Measurements from ENCODE around the gene LMBRD1. TPM values are rescaled to one million over a fixed set of nuclear protein-coding genes. Genes with fewer than 3 reads are reported as not detected.

LMBRD1 gene
- polyA plus RNA-seq, 2 of the 4 experiments (the other 2 are of a cell fraction) = 14.1 to 23.8 TPM

- FAIRE-seq (no peak), DNase-seq (ENCODE audit: low read depth in 1 of 2, low spot score in 1 of 2) (no peak), ATAC-seq (no peak)
- H3K27ac ChIP-seq = no peak overlapping the region
- POLR2A ChIA-PET = no interaction called here
- no peaks in the 10 kb centered on the region for H3K4me1 ChIP-seq
- no peaks in the 10 kb centered on the region for H3K9me3 ChIP-seq
- TF ChIP-seq RARB (CRISPR knock-in tag; IDR thresholded peaks at IDR 0.05) (no peak), ZC3H11A (IDR thresholded peaks at IDR 0.05) (no peak), ELK1 (IDR thresholded peaks at IDR 0.05; ENCODE audit: low read depth, low read length) (no peak), SREBF2 (IDR thresholded peaks at IDR 0.05) (no peak), USF2 (IDR thresholded peaks at IDR 0.05) (no peak), RFX5 (IDR thresholded peaks at IDR 0.05) (no peak), CTCF (IDR thresholded peaks at IDR 0.05) (no peak), KDM5A (IDR thresholded peaks at IDR 0.05) (no peak), HOXA7 (CRISPR knock-in tag; IDR thresholded peaks at IDR 0.05) (no peak), ESRRA (IDR thresholded peaks at IDR 0.05; ENCODE audit: borderline replicate concordance, low read length) (no peak), REST (IDR thresholded peaks at IDR 0.05) (no peak), RCOR1 (IDR thresholded peaks at IDR 0.05; ENCODE audit: low read depth, low read length) (no peak)
- no peak overlapping the region for H3K4me2 ChIP-seq
- CTCF ChIA-PET = no interaction called here
- H3K4me3 ChIP-seq = no peak overlapping the region
Observed at GRCh38 chr6:69699655-69700054, 97.2 kb downstream of the LMBRD1 start.

GRCh38 chr6:69696273-69696672 lies 100.5 kb downstream of the LMBRD1 start:
- DNase-seq (ENCODE audit: low read depth in 1 of 2, low spot score in 1 of 2) = no peak
- FAIRE-seq = no peak

More at GRCh38 chr6:69696273-69696672, 100.5 kb downstream of the LMBRD1 start:
- no peak for TF ChIP-seq HOXB5 (CRISPR knock-in tag; IDR thresholded peaks at IDR 0.05)
- no peak for TF ChIP-seq ELK1 (IDR thresholded peaks at IDR 0.05; ENCODE audit: low read depth, low read length)
- no peak for TF ChIP-seq USF2 (IDR thresholded peaks at IDR 0.05)
- no peak for TF ChIP-seq HEYL (CRISPR knock-in tag; IDR thresholded peaks at IDR 0.05)
- no peak for TF ChIP-seq HOXA7 (CRISPR knock-in tag; IDR thresholded peaks at IDR 0.05)
- no peak for TF ChIP-seq MAX (IDR thresholded peaks at IDR 0.05)
- TF ChIP-seq ESRRA (IDR thresholded peaks at IDR 0.05; ENCODE audit: borderline replicate concordance, low read length) = no peak
- no peak for TF ChIP-seq ZNF302 (CRISPR knock-in tag; IDR thresholded peaks at IDR 0.05)
- no peak for TF ChIP-seq FOSL2 (IDR thresholded peaks at IDR 0.05)
- no peak for TF ChIP-seq FOSL2 (CRISPR knock-in tag; IDR thresholded peaks at IDR 0.05)
- TF ChIP-seq MAFK (IDR thresholded peaks at IDR 0.05; ENCODE audit: partially characterized antibody) = no peak
- no peak for TF ChIP-seq SMC3 (IDR thresholded peaks at IDR 0.05)
- no peak for TF ChIP-seq HDAC2 (IDR thresholded peaks at IDR 0.05)
- TF ChIP-seq MAZ (IDR thresholded peaks at IDR 0.05; ENCODE audit: borderline replicate concordance, low read depth, low read length) = no peak
- TF ChIP-seq HMGXB4 (CRISPR knock-in tag; IDR thresholded peaks at IDR 0.05; ENCODE audit: borderline replicate concordance) = no peak
- ATAC-seq = no peak
- CTCF ChIA-PET = no interaction called here
- Histone ChIP-seq H3K4me3 (no peak overlapping the region), H3K9me3 (no peaks in the 10 kb centered on the region), H3K4me1 (no peaks in the 10 kb centered on the region), H3K27ac (no peak overlapping the region), H3K4me2 (no peak overlapping the region)
- POLR2A ChIA-PET = no interaction called here
- WGBS (ENCODE audit: missing lambda C conversion rate) = 76% methylated on average over 2 of the region's 2 CpGs
